ENCODE data around the gene SH3BGRL3.
"Not testable (repeated sequence)": the region's sequence is repeated elsewhere in the genome, so short reads cannot be mapped to it uniquely, and the experiment has no call there.

The SH3BGRL3 gene

DNA sequence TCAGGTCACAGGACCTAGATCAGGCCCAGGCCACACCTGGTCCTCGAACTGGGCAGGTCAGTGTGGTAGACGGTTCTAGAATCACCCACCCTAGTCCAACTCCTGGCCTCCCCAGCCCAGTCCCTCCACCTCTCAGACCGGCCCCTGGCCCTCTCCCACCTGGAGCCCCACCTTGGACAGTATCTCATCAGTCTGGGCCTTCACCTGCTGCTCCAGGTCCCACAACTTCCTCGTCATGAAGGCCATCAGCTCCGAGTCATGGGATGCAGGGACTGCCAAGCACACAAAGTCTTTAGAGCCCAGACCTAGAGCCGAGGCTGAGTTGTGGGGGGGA lies 17.9 kb downstream of the SH3BGRL3 start:
- TF ChIP-seq CTCF (IDR thresholded peaks at IDR 0.05; ENCODE audit: borderline replicate concordance, insufficient read depth, low read depth, low read length) = no peak
- no peak overlapping the region for H3K4me3 ChIP-seq (ENCODE audit: low read depth, low read length)

- no peak for TF ChIP-seq CTCF (IDR thresholded peaks at IDR 0.05; ENCODE audit: borderline replicate concordance, insufficient read depth, low read depth, low read length)
- H3K4me3 ChIP-seq (ENCODE audit: low read depth, low read length) = no peak overlapping the region
These were observed 20.8 kb downstream of the SH3BGRL3 start for GRCh38 chr1:26300578-26301275.

GRCh38 chr1:26302733-26303405 lies 23.0 kb downstream of the SH3BGRL3 start:
- H3K4me3 ChIP-seq (ENCODE audit: low read depth, low read length) = no peak overlapping the region
- TF ChIP-seq CTCF (IDR thresholded peaks at IDR 0.05; ENCODE audit: borderline replicate concordance, insufficient read depth, low read depth, low read length) = no peak

- no peak for TF ChIP-seq CTCF (IDR thresholded peaks at IDR 0.05; ENCODE audit: borderline replicate concordance, insufficient read depth, low read depth, low read length)
- peak overlapping the region; percentile 68 for H3K4me3 ChIP-seq (ENCODE audit: low read depth, low read length)
These were observed 25.9 kb downstream of the SH3BGRL3 start for GRCh38 chr1:26305667-26306289.

- H3K4me3 ChIP-seq (ENCODE audit: low read depth, low read length) = peak within 1 kb of the TSS; percentile 68
- TF ChIP-seq CTCF (IDR thresholded peaks at IDR 0.05; ENCODE audit: borderline replicate concordance, insufficient read depth, low read depth, low read length) = no peak
These were observed 26.7 kb downstream of the SH3BGRL3 start, which contains the start of gene UBXN11 for GRCh38 chr1:26306290-26307229. UBXN11 (minus strand) TSS chr1:26306636; CDS start chr1:26302883, 3,753 bp downstream.

- H3K4me3 ChIP-seq (ENCODE audit: low read depth, low read length) = no peak overlapping the region
- TF ChIP-seq CTCF (IDR thresholded peaks at IDR 0.05; ENCODE audit: borderline replicate concordance, insufficient read depth, low read depth, low read length) = no peak
These were observed 27.5 kb downstream of the SH3BGRL3 start for GRCh38 chr1:26307363-26307781.

GRCh38 chr1:26307966-26308899 lies 28.3 kb downstream of the SH3BGRL3 start:
- H3K4me3 ChIP-seq (ENCODE audit: low read depth, low read length) = not testable (repeated sequence)
